Measurements from ENCODE around the gene SPAG8. TPM values are rescaled to one million over a fixed set of nuclear protein-coding genes. Genes with fewer than 3 reads are reported as not detected.

The SPAG8 gene
- polyA plus RNA-seq, 1 donor (not counting 4 experiments of a cell fraction or from before 2014, with no cell fraction given), result 0.08 TPM

DNA sequence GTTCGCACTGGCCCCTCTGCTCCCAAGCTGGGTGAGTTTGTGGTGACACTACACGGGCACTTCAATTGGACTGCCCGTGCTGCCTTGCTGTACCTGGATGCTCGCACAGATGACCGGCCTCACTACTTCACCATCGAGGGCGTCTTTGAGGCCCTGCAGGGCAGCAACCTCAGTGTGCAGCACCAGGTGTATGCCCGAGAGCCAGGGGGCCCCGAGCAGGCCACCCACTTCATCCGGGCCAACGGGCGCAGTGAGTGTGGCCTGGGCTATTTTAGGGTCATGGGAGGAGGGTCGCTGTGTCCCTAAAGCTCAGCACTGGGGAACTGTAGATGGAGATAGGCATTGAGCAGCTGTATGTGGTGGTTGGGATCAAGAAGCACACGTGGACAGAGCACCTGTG is 19.2 kb downstream of the SPAG8 start:
- Histone ChIP-seq H3K9me3 (ENCODE audit: control insufficient read depth, low read depth, low read length) (no peaks in the 10 kb centered on the region), H3K79me2 (ENCODE audit: control insufficient read depth, insufficient read depth, low read length) (no peaks in the 10 kb centered on the region), H3K27me3 (ENCODE audit: control insufficient read depth, extremely low read depth, insufficient read depth, low read length) (no peaks in the 10 kb centered on the region), H3K4me3 (ENCODE audit: control insufficient read depth in 2 of 3, extremely low read depth in 1 of 3, insufficient read depth in 2 of 3, low read depth in 1 of 3, low read length in 3 of 3) (no peak overlapping the region), H4K20me1 (ENCODE audit: control insufficient read depth, extremely low read depth, insufficient read depth, low read length) (no peaks in the 10 kb centered on the region), H3K4me1 (ENCODE audit: control insufficient read depth, extremely low read depth, insufficient read depth, low read length) (peaks cover 9% of the 10 kb centered on the region), H2AFZ (ENCODE audit: control insufficient read depth, low read length) (no peak overlapping the region), H3K4me2 (ENCODE audit: control insufficient read depth, extremely low read depth, insufficient read depth, low read depth, low read length) (no peak overlapping the region), H3K9me1 (ENCODE audit: control insufficient read depth, extremely low read depth, insufficient read depth, low read length) (no peaks in the 10 kb centered on the region), H3K9ac (ENCODE audit: control insufficient read depth, extremely low read depth, insufficient read depth, low read length) (no peak overlapping the region), H3K36me3 (ENCODE audit: control insufficient read depth in 2 of 2, extremely low read depth in 1 of 2, insufficient read depth in 2 of 2, low read length in 2 of 2) (no peaks in the 10 kb centered on the region), H3K27ac (ENCODE audit: control insufficient read depth, insufficient read depth, low read length) (no peak overlapping the region)
- FAIRE-seq (no peak), DNase-seq (ENCODE audit: low read depth, low spot score) (no peak)
- TF ChIP-seq, protein P1, sequence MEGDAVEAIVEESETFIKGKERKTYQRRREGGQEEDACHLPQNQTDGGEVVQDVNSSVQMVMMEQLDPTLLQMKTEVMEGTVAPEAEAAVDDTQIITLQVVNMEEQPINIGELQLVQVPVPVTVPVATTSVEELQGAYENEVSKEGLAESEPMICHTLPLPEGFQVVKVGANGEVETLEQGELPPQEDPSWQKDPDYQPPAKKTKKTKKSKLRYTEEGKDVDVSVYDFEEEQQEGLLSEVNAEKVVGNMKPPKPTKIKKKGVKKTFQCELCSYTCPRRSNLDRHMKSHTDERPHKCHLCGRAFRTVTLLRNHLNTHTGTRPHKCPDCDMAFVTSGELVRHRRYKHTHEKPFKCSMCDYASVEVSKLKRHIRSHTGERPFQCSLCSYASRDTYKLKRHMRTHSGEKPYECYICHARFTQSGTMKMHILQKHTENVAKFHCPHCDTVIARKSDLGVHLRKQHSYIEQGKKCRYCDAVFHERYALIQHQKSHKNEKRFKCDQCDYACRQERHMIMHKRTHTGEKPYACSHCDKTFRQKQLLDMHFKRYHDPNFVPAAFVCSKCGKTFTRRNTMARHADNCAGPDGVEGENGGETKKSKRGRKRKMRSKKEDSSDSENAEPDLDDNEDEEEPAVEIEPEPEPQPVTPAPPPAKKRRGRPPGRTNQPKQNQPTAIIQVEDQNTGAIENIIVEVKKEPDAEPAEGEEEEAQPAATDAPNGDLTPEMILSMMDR (optimal IDR thresholded peaks at IDR 0.05 in 1 of 3, IDR thresholded peaks at IDR 0.05 in 1 of 3, conservative IDR thresholded peaks at IDR 0.05 in 1 of 3; ENCODE audit: extremely low read depth in 1 of 3, insufficient read depth in 2 of 3, low read length in 3 of 3), result no peak
- TF ChIP-seq EZH2 (IDR thresholded peaks at IDR 0.05; ENCODE audit: low read length), result no peak
- dilution Hi-C loops (cut with MboI; ENCODE audit: extremely low pct_ligation_motif_present, low sequenced_read_pairs), result no loop called here

DNA sequence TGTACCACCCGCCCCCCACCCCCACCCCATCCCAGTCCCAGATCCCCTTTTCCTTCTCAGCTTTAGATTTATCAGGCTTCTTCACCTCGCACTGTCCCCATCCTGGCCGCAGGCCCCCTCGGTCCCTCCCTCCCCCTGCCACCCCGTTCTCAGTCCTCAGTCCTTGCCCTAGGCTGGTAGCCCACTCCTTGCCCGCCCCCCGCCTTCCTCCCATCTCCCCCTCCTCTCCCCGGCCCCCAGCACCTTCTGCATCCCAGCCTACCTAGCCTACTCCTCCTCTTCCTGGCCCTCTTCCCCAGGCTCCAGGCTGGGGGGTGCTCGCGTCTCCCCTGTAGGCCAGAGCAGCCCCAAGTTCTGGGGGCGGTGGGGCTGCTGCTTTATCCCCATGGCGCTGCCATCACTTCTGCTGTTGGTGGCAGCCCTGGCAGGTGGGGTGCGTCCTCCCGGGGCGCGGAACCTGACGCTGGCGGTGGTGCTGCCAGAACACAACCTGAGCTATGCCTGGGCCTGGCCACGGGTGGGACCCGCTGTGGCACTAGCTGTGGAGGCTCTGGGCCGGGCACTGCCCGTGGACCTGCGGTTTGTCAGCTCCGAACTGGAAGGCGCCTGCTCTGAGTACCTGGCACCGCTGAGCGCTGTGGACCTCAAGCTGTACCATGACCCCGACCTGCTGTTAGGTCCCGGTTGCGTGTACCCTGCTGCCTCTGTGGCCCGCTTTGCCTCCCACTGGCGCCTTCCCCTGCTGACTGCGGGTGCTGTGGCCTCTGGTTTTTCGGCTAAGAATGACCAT is 19.8 kb downstream of the SPAG8 start:
- H3K79me2 ChIP-seq (ENCODE audit: control insufficient read depth, insufficient read depth, low read length), result no peaks in the 10 kb centered on the region
- no peaks in the 10 kb centered on the region for H3K9me3 ChIP-seq (ENCODE audit: control insufficient read depth, low read depth, low read length)
- dilution Hi-C loops (cut with MboI; ENCODE audit: extremely low pct_ligation_motif_present, low sequenced_read_pairs), result no loop called here
- no peaks in the 10 kb centered on the region for H3K36me3 ChIP-seq (ENCODE audit: control insufficient read depth in 2 of 2, extremely low read depth in 1 of 2, insufficient read depth in 2 of 2, low read length in 2 of 2)
- H3K9ac ChIP-seq (ENCODE audit: control insufficient read depth, extremely low read depth, insufficient read depth, low read length), result no peak overlapping the region
- TF ChIP-seq, protein P1 (optimal IDR thresholded peaks at IDR 0.05 in 1 of 3, IDR thresholded peaks at IDR 0.05 in 1 of 3, conservative IDR thresholded peaks at IDR 0.05 in 1 of 3; ENCODE audit: extremely low read depth in 1 of 3, insufficient read depth in 2 of 3, low read length in 3 of 3), result no peak
- no peak for TF ChIP-seq EZH2 (IDR thresholded peaks at IDR 0.05; ENCODE audit: low read length)
- no peak overlapping the region for H2AFZ ChIP-seq (ENCODE audit: control insufficient read depth, low read length)
- H3K27me3 ChIP-seq (ENCODE audit: control insufficient read depth, extremely low read depth, insufficient read depth, low read length), result no peaks in the 10 kb centered on the region
- peaks cover 9% of the 10 kb centered on the region for H3K4me1 ChIP-seq (ENCODE audit: control insufficient read depth, extremely low read depth, insufficient read depth, low read length)
- no peak overlapping the region for H3K4me3 ChIP-seq (ENCODE audit: control insufficient read depth in 2 of 3, extremely low read depth in 1 of 3, insufficient read depth in 2 of 3, low read depth in 1 of 3, low read length in 3 of 3)
- H3K27ac ChIP-seq (ENCODE audit: control insufficient read depth, insufficient read depth, low read length), result no peak overlapping the region
- no peak overlapping the region for H3K4me2 ChIP-seq (ENCODE audit: control insufficient read depth, extremely low read depth, insufficient read depth, low read depth, low read length)
- no peak for DNase-seq (ENCODE audit: low read depth, low spot score)
- H4K20me1 ChIP-seq (ENCODE audit: control insufficient read depth, extremely low read depth, insufficient read depth, low read length), result no peaks in the 10 kb centered on the region
- H3K9me1 ChIP-seq (ENCODE audit: control insufficient read depth, extremely low read depth, insufficient read depth, low read length), result no peaks in the 10 kb centered on the region
- no peak for FAIRE-seq

Measured in keratinocyte (primary cell).